ENCODE measurements around the gene OR1J2.
"Not testable (repeated sequence)": the region's sequence is repeated elsewhere in the genome, so short reads cannot be mapped to it uniquely, and the experiment has no call there.

The OR1J2 gene, protein sequence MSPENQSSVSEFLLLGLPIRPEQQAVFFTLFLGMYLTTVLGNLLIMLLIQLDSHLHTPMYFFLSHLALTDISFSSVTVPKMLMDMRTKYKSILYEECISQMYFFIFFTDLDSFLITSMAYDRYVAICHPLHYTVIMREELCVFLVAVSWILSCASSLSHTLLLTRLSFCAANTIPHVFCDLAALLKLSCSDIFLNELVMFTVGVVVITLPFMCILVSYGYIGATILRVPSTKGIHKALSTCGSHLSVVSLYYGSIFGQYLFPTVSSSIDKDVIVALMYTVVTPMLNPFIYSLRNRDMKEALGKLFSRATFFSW

GRCh38 chr9:122510502-122510901, at the start of gene OR1J2:
Gene OR1J2 (plus strand): TSS chr9:122510802. CDS start chr9:122510802, 0 bp downstream.
- no peak for DNase-seq (ENCODE audit: low read depth)

DNA sequence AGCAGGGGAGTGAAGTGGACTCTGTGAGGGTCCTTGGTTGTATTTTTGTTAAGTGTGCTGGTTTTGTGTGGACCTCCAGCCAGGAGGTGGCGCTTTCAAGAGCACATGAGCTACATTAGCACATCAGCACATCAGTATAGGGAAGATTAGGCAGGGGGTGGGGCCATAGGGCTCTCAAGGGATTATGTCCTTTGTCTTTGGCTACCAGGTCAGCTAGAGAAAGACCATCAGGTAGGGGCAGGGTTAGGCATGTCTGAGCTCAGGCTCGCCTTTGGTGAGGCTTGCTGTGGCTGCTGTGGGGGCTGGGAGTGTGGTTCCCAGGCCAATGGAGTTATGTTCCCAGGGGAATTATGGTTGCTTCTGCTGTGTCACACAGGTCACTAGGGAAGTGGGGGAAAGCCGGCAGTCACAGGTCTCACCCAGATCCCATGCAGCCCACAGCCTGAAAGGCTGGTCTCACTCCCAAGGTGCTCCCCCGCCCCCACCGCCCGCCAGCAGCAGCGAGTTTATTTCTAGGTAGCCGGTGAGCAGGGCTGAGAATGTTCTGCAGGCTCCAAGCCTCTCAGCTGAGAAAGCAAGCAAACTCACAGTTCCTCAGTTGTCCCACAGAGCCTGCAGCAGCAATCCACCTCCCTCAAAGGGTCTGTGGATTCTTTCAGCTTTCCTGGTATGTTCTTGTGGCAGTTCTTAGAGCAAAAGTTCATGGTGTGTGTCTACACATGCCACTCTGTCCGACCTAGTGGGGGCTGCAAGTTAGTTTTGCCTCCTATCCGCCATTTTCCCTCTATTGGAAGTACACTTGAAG, 46.6 kb upstream of the OR1J2 start:
- no peak for DNase-seq (ENCODE audit: low read depth)

DNA sequence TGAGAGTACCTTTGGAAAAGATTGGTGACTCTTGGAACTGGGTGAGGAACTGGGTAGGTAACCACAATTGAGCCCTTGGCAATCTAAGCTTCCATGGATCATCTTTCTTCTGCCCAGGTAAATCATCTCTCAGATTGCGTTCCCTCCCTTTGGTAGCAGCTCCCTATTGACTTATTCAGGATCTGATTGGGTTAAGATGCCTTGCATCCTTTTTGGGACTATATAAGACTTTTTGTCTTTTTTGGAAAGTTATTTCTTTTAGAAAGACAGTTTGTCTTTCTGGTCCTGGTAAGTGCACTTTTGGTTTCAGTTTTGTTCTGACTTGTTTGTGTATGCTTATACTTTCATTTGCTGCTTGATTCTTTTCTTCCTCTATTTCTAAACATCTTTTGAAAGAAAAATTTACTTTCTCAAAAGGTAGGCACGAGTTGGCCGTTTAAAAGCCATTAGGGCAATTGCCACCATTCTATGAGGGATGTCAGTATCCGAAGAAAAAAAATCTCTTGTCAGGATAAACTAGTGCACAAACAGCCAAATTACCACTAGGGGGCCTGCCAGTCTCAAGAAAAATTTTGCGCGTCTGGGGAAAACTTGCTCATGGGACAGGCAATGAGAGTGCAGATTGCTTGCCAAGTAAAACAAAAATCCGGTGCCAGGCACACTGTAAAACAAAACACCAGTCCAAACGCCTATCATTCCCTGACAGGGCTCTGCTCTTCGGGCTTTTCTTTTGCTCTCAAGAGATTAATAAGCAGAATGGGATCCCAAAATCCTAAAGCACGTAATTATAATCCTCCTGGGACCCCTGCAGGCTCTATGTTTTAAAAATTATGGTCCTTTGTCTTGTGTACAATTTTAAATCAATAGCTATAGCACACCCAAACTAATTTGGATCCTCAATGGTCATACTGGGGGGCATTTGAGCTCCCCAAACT, 45.7 kb upstream of the OR1J2 start:
- peak; percentile 18 for DNase-seq (ENCODE audit: low read depth)

GRCh38 chr9:122466456-122466855, 44.1 kb upstream of the OR1J2 start:
- DNase-seq (ENCODE audit: low read depth), result no peak

DNA sequence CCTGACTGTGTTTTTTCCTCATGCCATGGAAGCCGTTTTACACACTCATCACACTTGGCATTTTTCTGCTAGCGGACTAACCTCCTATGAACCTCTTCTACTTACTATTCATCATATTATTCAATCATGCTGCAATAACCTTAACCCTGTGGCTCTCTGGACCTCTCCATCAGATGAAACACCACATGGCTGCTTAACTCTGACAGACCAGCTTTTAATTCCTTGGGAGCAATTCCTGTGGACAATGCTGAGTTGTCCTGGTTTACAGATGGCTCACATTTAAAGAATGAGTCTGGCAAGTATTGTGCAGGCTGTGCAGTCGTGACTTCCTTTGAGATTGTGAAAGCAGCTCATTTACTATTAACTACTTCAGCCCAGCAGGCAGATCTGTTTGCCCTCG, 41.9 kb upstream of the OR1J2 start:
- no peak for DNase-seq (ENCODE audit: low read depth)

GRCh38 chr9:122474561-122474960, 36.0 kb upstream of the OR1J2 start:
- no peak for DNase-seq (ENCODE audit: low read depth)

DNA sequence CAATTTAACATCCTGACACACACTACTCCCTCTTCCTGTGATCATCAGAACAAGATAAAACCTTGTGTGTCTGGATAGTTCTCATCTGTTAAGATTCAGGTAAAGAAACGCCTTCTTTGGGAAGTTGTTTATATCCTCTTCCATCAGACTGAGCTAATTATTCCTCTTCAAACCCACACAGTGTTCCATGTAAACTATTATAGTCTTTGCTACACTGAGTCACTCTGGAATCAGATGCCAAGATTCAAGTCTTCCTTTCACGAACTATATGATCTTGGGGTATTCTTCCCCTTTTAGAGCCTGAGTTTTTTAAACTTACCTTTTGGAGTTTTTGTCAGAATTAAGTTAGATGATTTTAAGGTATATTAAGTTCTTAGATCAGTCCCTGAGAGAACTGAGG, 34.9 kb upstream of the OR1J2 start:
- no peak for DNase-seq (ENCODE audit: low read depth)

DNA sequence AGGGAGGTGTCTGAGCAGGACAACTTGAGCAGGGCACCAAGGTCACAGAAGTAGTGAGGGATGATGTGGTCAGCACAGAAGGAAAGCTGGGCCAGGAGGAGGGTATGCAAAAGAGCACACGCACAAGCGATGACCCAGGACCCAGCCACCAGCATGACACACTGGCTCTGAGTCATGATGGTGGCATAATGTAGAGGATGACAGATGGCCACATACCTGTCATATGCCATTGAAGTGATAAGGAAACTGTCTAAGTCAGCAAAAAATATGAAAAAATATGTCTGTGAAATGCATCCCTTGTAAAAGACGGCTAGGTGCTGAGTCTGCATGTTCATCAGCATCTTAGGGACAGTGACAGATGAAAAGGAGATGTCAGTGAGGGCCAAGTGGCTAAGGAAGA, 33.3 kb upstream of the OR1J2 start:
- no peak for DNase-seq (ENCODE audit: low read depth)

GRCh38 chr9:122477826-122478225, 32.8 kb upstream of the OR1J2 start, which contains the start of gene OR1J1:
Gene OR1J1 (minus strand): TSS chr9:122477926. CDS start chr9:122477926, 0 bp downstream.
- DNase-seq (ENCODE audit: low read depth), result no peak

DNA sequence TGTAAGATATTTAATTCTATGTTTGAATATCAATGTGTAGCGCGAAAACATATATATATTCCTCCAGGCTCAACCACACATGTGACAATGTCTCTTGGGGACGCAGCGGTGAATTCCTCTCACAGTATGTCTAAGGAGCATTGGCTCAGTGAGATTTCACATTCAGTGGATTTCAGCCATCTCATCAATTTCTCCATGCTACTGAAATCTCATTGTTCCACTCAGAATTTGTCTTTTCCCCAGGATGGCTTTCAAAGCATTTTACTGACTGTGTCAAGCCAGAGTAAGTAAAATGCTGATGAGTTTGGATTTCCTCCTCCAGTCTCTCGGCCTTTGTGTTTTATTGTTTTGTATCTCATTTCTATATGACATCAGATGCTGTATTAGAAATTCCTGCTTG, 31.5 kb upstream of the OR1J2 start:
- no peak for DNase-seq (ENCODE audit: low read depth)

GRCh38 chr9:122498883-122499288, 11.7 kb upstream of the OR1J2 start:
- DNase-seq (ENCODE audit: low read depth), result no peak

GRCh38 chr9:122506964-122507363, 3.6 kb upstream of the OR1J2 start:
- no peak for DNase-seq (ENCODE audit: low read depth)

DNA sequence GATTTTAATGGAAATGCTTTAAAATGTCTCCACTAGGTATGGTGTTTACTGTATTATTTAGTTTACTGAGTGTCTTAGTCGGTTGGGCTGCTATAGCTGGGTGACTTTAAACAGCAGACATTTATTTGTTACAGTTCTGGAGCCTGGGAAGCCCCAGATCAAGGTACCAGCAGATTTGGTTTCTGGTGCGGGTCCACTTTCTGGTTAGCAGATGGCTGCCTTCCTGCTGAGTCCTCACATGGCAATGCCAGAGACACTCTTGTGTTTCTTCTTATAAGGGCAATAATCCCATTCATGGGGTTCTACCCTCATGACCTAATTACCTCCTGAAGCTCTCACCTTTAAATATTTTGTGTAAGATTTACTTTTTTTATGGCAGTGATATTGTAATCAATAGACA, 7.6 kb downstream of the OR1J2 start:
- DNase-seq (ENCODE audit: low read depth), result no peak

- no peak for DNase-seq (ENCODE audit: low read depth)
Measured at GRCh38 chr9:122518841-122519240, 8.2 kb downstream of the OR1J2 start, which contains the start of gene OR1J4. Gene OR1J4 (plus strand): TSS chr9:122519141. CDS start chr9:122519141, 0 bp downstream.

DNA sequence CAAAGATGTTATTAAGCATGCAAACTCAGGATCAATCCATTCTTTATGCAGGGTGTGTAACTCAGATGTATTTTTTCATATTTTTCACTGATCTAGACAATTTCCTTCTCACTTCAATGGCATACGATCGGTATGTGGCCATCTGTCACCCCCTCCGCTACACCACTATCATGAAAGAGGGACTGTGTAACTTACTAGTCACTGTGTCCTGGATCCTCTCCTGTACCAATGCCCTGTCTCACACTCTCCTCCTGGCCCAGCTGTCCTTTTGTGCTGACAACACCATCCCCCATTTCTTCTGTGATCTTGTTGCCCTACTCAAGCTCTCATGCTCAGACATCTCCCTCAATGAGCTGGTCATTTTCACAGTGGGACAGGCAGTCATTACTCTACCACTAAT, 8.8 kb downstream of the OR1J2 start:
- no peak for DNase-seq (ENCODE audit: low read depth)

GRCh38 chr9:122526602-122527001, 16.0 kb downstream of the OR1J2 start:
- DNase-seq (ENCODE audit: low read depth), result no peak

- DNase-seq (ENCODE audit: low read depth), result no peak
Measured at GRCh38 chr9:122527193-122527592, 16.6 kb downstream of the OR1J2 start, which contains the start of gene OR1N1. Gene OR1N1 (minus strand): TSS chr9:122527293. CDS start chr9:122527293, 0 bp downstream.

DNA sequence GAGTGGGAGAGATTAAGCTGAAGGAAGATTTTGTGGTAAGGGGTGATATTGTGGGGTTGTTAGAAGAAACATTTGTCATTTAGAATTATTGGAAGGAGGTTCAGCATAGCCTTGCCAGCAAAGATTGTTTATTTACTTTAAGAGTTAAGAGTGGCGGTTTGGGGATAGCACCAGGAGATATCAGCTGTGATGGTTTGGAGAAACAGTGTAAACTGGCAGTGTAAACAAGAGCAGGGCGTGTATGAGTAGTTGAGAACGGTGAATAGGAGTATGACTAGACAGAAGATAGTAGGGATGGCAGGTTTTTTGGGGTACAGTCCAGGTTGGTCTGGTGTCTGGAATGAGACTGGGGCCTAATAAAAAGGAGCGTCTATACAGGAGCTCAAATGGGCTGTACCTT, 20.6 kb downstream of the OR1J2 start:
- not testable (repeated sequence) for DNase-seq (ENCODE audit: low read depth)

DNA sequence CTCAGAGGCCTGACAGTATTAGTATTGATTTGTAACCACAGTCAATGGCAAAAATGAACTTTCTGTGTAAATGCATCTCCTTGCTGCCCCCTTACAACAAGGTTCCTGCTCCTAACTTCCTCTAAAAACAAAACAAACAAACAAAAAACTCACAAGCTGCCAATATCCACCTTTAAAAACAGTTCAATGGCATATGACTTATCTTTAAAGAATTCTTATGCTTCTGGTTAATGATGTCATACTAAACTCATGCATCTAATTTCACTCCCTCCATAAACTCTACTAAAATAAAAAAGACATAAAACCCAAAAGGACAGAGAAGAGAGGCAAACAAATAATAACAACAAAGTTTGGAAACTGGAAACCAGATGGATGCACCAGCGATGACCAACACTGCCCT, 25.5 kb downstream of the OR1J2 start:
- DNase-seq (ENCODE audit: low read depth), result no peak

DNA sequence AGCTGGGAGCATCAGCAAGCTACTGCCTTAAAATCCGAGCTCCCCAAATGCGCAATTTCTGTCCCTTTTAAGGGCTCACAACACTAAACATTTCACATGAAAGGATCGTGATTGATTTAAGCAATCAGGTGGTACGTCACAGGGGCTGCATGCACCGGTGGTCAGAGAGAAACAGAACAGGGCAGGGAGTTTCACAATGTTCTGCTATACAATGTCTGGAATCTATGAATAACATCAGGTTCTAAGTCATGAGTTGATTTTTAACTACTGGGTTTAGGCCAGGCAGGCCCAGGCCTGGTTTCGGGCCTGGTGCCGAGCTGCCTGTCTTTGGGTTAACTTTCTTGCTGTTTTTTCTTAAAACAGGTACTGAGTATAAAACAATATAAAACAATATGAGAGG, 26.5 kb downstream of the OR1J2 start:
- not testable (repeated sequence) for DNase-seq (ENCODE audit: low read depth)

DNA sequence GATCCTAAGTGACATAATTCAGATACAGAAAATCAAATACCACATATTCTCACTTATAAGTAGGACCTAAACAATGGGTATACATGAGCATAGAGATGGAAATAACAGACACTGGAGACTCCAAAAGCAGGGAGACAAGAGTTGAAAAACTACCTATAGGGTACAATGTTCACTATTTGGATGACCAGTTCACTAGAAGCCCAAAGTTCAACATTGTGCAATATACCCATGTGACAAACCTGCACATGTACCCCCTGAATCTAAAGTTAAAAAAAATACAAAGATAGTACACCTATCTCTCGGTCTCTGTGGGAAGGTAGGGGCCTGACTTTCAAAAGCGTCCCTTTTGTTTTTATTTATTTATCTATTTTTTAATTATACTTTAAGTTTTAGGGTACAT, 28.2 kb downstream of the OR1J2 start:
- DNase-seq (ENCODE audit: low read depth), result no peak

GRCh38 chr9:122546196-122546595, 35.6 kb downstream of the OR1J2 start:
- no peak for DNase-seq (ENCODE audit: low read depth)

Measured in stimulated activated CD8-positive, alpha-beta memory T cell treated with anti-CD3 and anti-CD28 coated beads, Interleukin-12 subunit alpha, Interleukin-12 subunit beta, amount 100 ng/mL, for 4 hours (primary cell).